IMR-90 (cell line): Measurements from ENCODE around the gene COL15A1. TPM values are rescaled to one million over a fixed set of nuclear protein-coding genes. Genes with fewer than 3 reads are reported as not detected.

Source experiments
- ATAC-seq: fragments of 200-7000 bp; cut with Tn5 transposase; 2 replicates; pipeline ENCODE4 v1.9.1; 2020; ENCODE audit warnings: low read depth, mild to moderate bottlenecking, moderate library complexity
- BruUV-seq: library from RNA; stranded (reverse); fragments of 400-500 nt; replicated peaks from 2 replicates; lab custom pipeline; 2021; lab: Mats Ljungman, UMichigan
- CTCF ChIA-PET: fragments of 300-600 bp; formaldehyde crosslinking; extraction: SDS; loops from one replicate; lab custom pipeline; 2021; ENCODE audit warnings: antibody characterized with exemption; lab: Yijun Ruan, JAX
- POLR2A ChIA-PET: fragments of 300-600 bp; sonication (Branson Sonifier 250); formaldehyde crosslinking; loops from one replicate; lab custom pipeline; 2022; ENCODE audit warnings: antibody characterized with exemption; ENCODE audit not compliant: unreplicated experiment; lab: Charles Lee
- DNase-seq: peaks from one replicate; pipeline ENCODE4 v3.0.0; 2013
- H2AFZ ChIP-seq: replicated peaks from 2 replicates; pipeline ENCODE3; 2013; ENCODE audit warnings: low read length, mild to moderate bottlenecking; ENCODE audit not compliant: poor library complexity
- H2AK5ac ChIP-seq: 2 replicates; pipeline ENCODE4 v1.6.1; 2013; ENCODE audit warnings: low read depth, low read length, inconsistent platforms
- H2AK9ac ChIP-seq: replicated peaks from 2 replicates; pipeline ENCODE3; 2013; ENCODE audit warnings: mild to moderate bottlenecking, low read depth, low read length, moderate library complexity; ENCODE audit not compliant: poor library complexity
- H2BK120ac ChIP-seq: 2 replicates; pipeline ENCODE4 v1.6.1; 2013; ENCODE audit warnings: low read depth, low read length, inconsistent platforms
- H2BK15ac ChIP-seq: 3 replicates; pipeline ENCODE4 v1.6.1; 2013; ENCODE audit warnings: low read depth, low read length, inconsistent platforms
- H2BK20ac ChIP-seq: 2 replicates; pipeline ENCODE4 v1.6.1; 2013; ENCODE audit warnings: low read depth, mild to moderate bottlenecking, inconsistent platforms, low read length, moderate library complexity
- H2BK5ac ChIP-seq: 2 replicates; pipeline ENCODE4 v1.6.1; 2013; ENCODE audit warnings: mild to moderate bottlenecking, low read depth, low read length, inconsistent platforms; ENCODE audit not compliant: poor library complexity, severe bottlenecking
- H3K14ac ChIP-seq: replicated peaks from 2 replicates; pipeline ENCODE4 v1.6.1; 2013; ENCODE audit warnings: low read depth, low read length, inconsistent platforms
- H3K18ac ChIP-seq: 2 replicates; pipeline ENCODE4 v1.6.1; 2013; ENCODE audit warnings: low read depth, low read length, control low read depth
- H3K23ac ChIP-seq: 2 replicates; pipeline ENCODE4 v1.6.1; 2013; ENCODE audit warnings: low read depth, low read length, inconsistent platforms
- H3K27ac ChIP-seq: 2 replicates; pipeline ENCODE4 v1.5.1; 2013; ENCODE audit warnings: mild to moderate bottlenecking, control low read depth, low read length; ENCODE audit not compliant: insufficient read depth
- H3K27me3 ChIP-seq: 2 replicates; pipeline ENCODE4 v1.6.1; 2013; ENCODE audit warnings: low read length; ENCODE audit not compliant: control insufficient read depth, insufficient read depth
- H3K36me3 ChIP-seq: 2 replicates; pipeline ENCODE4 v1.6.1; 2013; ENCODE audit warnings: low read length, mixed read lengths; ENCODE audit not compliant: control insufficient read depth, insufficient read depth
- H3K4ac ChIP-seq: 2 replicates; pipeline ENCODE4 v1.6.1; 2013; ENCODE audit warnings: low read depth, low read length, inconsistent platforms
- H3K4me1 ChIP-seq: 2 replicates; pipeline ENCODE4 v1.6.1; 2013; ENCODE audit warnings: low read length, mixed read lengths; ENCODE audit not compliant: control insufficient read depth, insufficient read depth
- H3K4me2 ChIP-seq: 2 replicates; pipeline ENCODE4 v1.6.1; 2013; ENCODE audit warnings: low read depth, mild to moderate bottlenecking, control low read depth, low read length, moderate library complexity
- H3K4me3 ChIP-seq: 2 replicates; pipeline ENCODE4 v1.5.1; 2013; ENCODE audit warnings: low read depth, mild to moderate bottlenecking, control low read depth, low read length, moderate library complexity; ENCODE audit not compliant: insufficient read depth
- H3K56ac ChIP-seq: 2 replicates; pipeline ENCODE4 v1.6.1; 2013; ENCODE audit warnings: low read length, inconsistent platforms; ENCODE audit not compliant: insufficient read depth; ENCODE audit errors: extremely low read depth
- H3K79me1 ChIP-seq, 2 experiments: 2 replicates each; pipeline ENCODE4 v1.6.1; 2013; ENCODE audit warnings: low read length in 2 of 2, inconsistent platforms in 1 of 2, low read depth in 1 of 2
- H3K9ac ChIP-seq: 2 replicates; pipeline ENCODE4 v1.6.1; 2013; ENCODE audit warnings: low read depth, low read length, control low read depth
- H3K9me1 ChIP-seq: 2 replicates; pipeline ENCODE4 v1.6.1; 2013; ENCODE audit warnings: low read length, inconsistent platforms; ENCODE audit not compliant: insufficient read depth
- H3K9me3 ChIP-seq: 2 replicates; pipeline ENCODE4 v1.6.1; 2013; ENCODE audit warnings: low read length; ENCODE audit not compliant: control insufficient read depth, insufficient read depth
- H4K20me1 ChIP-seq: 2 replicates; pipeline ENCODE4 v1.6.1; 2013; ENCODE audit warnings: low read length, inconsistent platforms; ENCODE audit not compliant: insufficient read depth
- H4K5ac ChIP-seq: 2 replicates; pipeline ENCODE4 v1.6.1; 2013; ENCODE audit warnings: mild to moderate bottlenecking, low read depth, low read length, control low read depth
- H4K8ac ChIP-seq, 2 experiments: 2 replicates each; pipeline ENCODE4 v1.6.1; 2013; ENCODE audit warnings: low read depth in 2 of 2, low read length in 2 of 2, control low read depth in 1 of 2, inconsistent platforms in 1 of 2
- H4K91ac ChIP-seq: 2 replicates; pipeline ENCODE4 v1.6.1; 2013; ENCODE audit warnings: low read depth, low read length, inconsistent platforms; ENCODE audit not compliant: insufficient read depth
- FOS ChIP-seq: fragments of 150-350 bp; IDR thresholded peaks from 2 replicates; pipeline ENCODE4 v1.6.1; 2016; ENCODE audit warnings: low read depth, low read length
- WGBS, 2 experiments: methylation state at CpG; one replicate each; pipeline versions ENCODE4 v1.1.5 to v1.1.7; 2013; ENCODE audit warnings: missing lambda C conversion rate in 2 of 2; ENCODE audit not compliant: insufficient read length in 1 of 2; ENCODE audit errors: extremely low coverage in 2 of 2; 5-methylcytosine and 5-hydroxymethylcytosine counted together
- dilution Hi-C: fragments of 300-500 bp; cut with HindIII; formaldehyde crosslinking; loops from one replicate; pipeline ENCODE4 v1.14.3; 2018; ENCODE audit warnings: low sequenced_read_pairs; ENCODE audit not compliant: unreplicated experiment
- in situ Hi-C: fragments of 300-500 bp; cut with MboI; formaldehyde crosslinking; loops from 3 replicates; pipeline ENCODE4 v1.14.3; 2019; ENCODE audit warnings: low sequenced_read_pairs, inconsistent platforms, mixed read lengths
- intact Hi-C: fragments of 100-400 bp; cut with micrococcal nuclease; formaldehyde crosslinking; loops from 2 replicates; pipeline ENCODE4 v1.10.0; 2022
- polyA plus RNA-seq, 3 experiments: library from polyadenylated mRNA; depleted of rRNA; stranded (reverse); fragments of >200 nt; gene quantifications; 2 replicates each; pipeline ENCODE4 v1.2.3, GENCODE V29; 2012; ENCODE audit warnings: low replicate concordance in 1 of 3
- total RNA-seq: library from RNA; depleted of rRNA; stranded (reverse); fragments of >200 nt; gene quantifications from 2 replicates; pipeline ENCODE4 v1.2.3, GENCODE V29; 2012

COL15A1 gene
- total and polyA plus RNA-seq, 2 of the 4 experiments (the other 2 are of a cell fraction): 2.2 to 3.7 TPM

DNA sequence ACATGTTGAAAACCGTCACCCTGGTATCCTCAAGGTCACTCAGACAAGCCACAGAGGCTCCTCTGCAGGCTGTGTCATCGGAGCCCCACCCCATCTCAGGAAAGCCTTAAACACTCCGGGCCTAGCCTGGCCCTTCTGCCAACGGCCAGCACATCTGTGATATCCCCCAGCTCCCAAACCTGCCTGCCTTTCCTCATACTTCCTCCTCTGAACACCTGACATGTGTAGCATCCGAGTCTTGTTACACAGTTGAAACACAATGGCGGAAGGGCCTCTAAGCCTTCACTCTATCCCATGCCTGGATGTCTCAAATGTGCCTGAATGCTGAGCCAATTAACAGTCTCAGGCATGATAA, 128.3 kb downstream of the COL15A1 start:
- no peak overlapping the region for H3K18ac ChIP-seq
- H4K20me1 ChIP-seq: peaks cover 5% of the 10 kb centered on the region; the same call in 1 of the 2 replicates
- peak overlapping the region; percentile 7 for H2AK9ac ChIP-seq
- no peak overlapping the region for H3K23ac ChIP-seq
- peaks cover 23% of the 10 kb centered on the region for H3K9me1 ChIP-seq
- H3K14ac ChIP-seq: 0 out of 2 replicates have a peak overlapping the region, but pooled peaks have one; percentile 45
- 0 out of 2 replicates have a peak overlapping the region, but pooled peaks have one; percentile 14 for H2BK120ac ChIP-seq
- H2BK5ac ChIP-seq: no peak overlapping the region
- DNase-seq (no peak), ATAC-seq (no peak)
- peaks cover 20% of the 10 kb centered on the region for H3K4me1 ChIP-seq
- H3K4ac ChIP-seq: peak overlapping the region; percentile 27; the same call in 1 of the 2 replicates
- no peaks in the 10 kb centered on the region for H3K27me3 ChIP-seq
- H3K36me3 ChIP-seq: peaks cover 23% of the 10 kb centered on the region; the same call in 1 of the 2 replicates
- POLR2A ChIA-PET: no interaction called here
- H4K91ac ChIP-seq: peak overlapping the region; percentile 39; the same call in 1 of the 2 replicates
- H2BK15ac ChIP-seq: peak overlapping the region; percentile 39; the same call in 1 of the 3 replicates
- no peak overlapping the region for H3K9ac ChIP-seq
- H3K79me1 ChIP-seq: no peaks in the 10 kb centered on the region
- 75% methylated on average over 2 of the region's 6 CpGs; no CpG with 5 or more reads in 1 of the 2 experiments for WGBS, 2 experiments
- no peak overlapping the region for H2AFZ ChIP-seq
- no peak overlapping the region for H3K27ac ChIP-seq
- intact Hi-C loops (no loop called here), dilution Hi-C loops (no loop called here), in situ Hi-C loops (no loop called here)
- H4K5ac ChIP-seq: no peak overlapping the region
- BruUV-seq: no TSS peak
- H3K4me3 ChIP-seq: no peak overlapping the region
- peak overlapping the region; percentile 83 for H2AK5ac ChIP-seq
- no peak overlapping the region for H3K56ac ChIP-seq
- H3K9me3 ChIP-seq: no peaks in the 10 kb centered on the region
- no peak overlapping the region; the same call in 1 of the 2 replicates for H2BK20ac ChIP-seq
- no peak overlapping the region for H3K4me2 ChIP-seq
- H4K8ac ChIP-seq: no peak overlapping the region
- CTCF ChIA-PET: no interaction called here
- no peak for TF ChIP-seq FOS
